Measurements from ENCODE around the gene FUT2. TPM values are rescaled to one million over a fixed set of nuclear protein-coding genes. Genes with fewer than 3 reads are reported as not detected.

The FUT2 gene
- total and polyA plus RNA-seq, 10 of the 15 experiments (the other 5 are each of a cell fraction or from before 2014, with no cell fraction given) = 0.02 to 0.13 (median 0.07) TPM; not detected in 7

DNA sequence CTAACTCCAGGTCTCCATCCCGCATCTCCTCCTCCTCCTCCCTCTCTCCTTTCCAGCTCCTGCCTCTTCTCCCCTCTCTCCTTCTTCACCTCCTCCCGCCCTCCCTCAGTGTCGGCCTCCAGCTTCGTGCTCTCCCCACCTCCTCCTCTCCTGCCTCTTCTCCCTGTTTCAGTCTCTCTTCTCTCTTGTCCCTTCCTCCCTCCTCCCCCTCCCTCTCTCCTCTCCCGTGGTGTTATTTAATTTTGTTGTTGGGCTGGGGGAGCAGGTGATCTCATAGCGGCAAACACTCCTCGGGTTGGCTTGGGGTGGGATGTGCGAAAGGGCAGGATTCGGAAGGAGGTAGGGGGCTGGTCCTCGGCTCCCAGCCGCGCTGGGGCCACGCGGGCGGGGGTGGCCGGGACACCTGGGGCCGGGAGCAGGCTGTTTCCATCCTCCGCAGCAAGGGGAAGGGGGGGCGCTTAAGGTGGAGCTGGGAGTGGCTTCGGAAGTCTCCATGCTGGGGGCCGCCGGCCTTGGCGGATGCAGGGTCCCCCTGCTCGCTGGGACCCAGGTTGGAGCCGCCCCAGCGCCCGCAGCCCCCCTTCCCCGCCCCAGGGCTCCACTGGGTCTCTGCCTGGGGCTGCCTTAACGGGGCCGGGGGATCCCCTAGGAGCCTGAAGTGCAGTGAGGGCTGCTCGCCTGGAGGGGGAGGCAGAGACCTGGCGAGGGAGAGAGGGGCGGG lies 49.6 kb upstream of the FUT2 start, which contains the start of gene CA11:
TSS of gene CA11 (minus strand) at position 187 of the 721 bp plus-strand sequence. CDS start 555 bp downstream, outside the sequence.
- ChIA-PET POLR2A (interaction anchor here (0.8 to 2.0 kb wide), 8 partner anchors 12 to 324 kb away, joined by 3 to 15 read pairs (median 4); partner anchors contain the start of genes PPP1R15A, RPL18 and SPHK2), RAD21 (ENCODE audit: unreplicated experiment) (interaction anchor here (0.6 to 2.1 kb wide), 26 partner anchors 13 to 488 kb away, joined by 3 to 18 read pairs (median 4); partner anchors contain the start of genes GYS1, HSD17B14, RPL18 and RUVBL2), SMC1A (ENCODE audit: uncharacterized antibody, unreplicated experiment) (interaction anchor here (0.7 to 2.4 kb wide), 14 partner anchors 8 to 347 kb away, joined by 3 to 13 read pairs (median 4); partner anchors contain the start of genes DBP, GYS1 and RUVBL2), CTCF (interaction anchor here (0.6 to 3.6 kb wide), 26 partner anchors 8 to 353 kb away, joined by 3 to 31 read pairs (median 4); partner anchors contain the start of genes GYS1, HSD17B14, RPL18 and RUVBL2)
- no peaks in the 10 kb centered on the region for H3K9me3 ChIP-seq (replicated peaks; ENCODE audit: control insufficient read depth, insufficient read depth, low read length)
- no peaks in the 10 kb centered on the region for H4K20me1 ChIP-seq (ENCODE audit: control insufficient read depth, insufficient read depth)
- intact Hi-C loops (cut with micrococcal nuclease; ENCODE audit: unreplicated experiment) = loop anchor here (1.0 to 5.0 kb wide), 3 partner anchors 29 to 191 kb away; partner anchors contain the start of gene HSD17B14
- H3K27me3 ChIP-seq (replicated peaks in 1 of 2; ENCODE audit: control insufficient read depth in 2 of 2, insufficient read depth in 2 of 2, low read length in 1 of 2) = no peaks in the 10 kb centered on the region
- H3K4me1 ChIP-seq (ENCODE audit: control insufficient read depth, insufficient read depth, low read length) = peaks cover 20% of the 10 kb centered on the region
- FAIRE-seq (no peak), DNase-seq (ENCODE audit: low read depth, low spot score) (no peak), ATAC-seq (peak; percentile 93)
- H3K4me2 ChIP-seq (ENCODE audit: control insufficient read depth, insufficient read depth) = peak within 1 kb of the TSS; percentile 97
- H3K4me3 ChIP-seq = peak within 1 kb of the TSS; percentile 91
- peak within 1 kb of the TSS; percentile 88 for H2AFZ ChIP-seq (ENCODE audit: control insufficient read depth, low read depth, low read length)
- BruUV-seq (replicated peaks) = no TSS peak
- no peaks in the 10 kb centered on the region for H3K79me2 ChIP-seq (ENCODE audit: control insufficient read depth, insufficient read depth, low read length)
- peak within 1 kb of the TSS; percentile 15; the same call in 1 of the 2 replicates for H3K27ac ChIP-seq (ENCODE audit: control insufficient read depth, insufficient read depth)
- H3K36me3 ChIP-seq (ENCODE audit: control insufficient read depth in 2 of 2, insufficient read depth in 2 of 2, low read length in 1 of 2) = no peaks in the 10 kb centered on the region
- H3K9ac ChIP-seq (ENCODE audit: control insufficient read depth, insufficient read depth, low read length) = peak within 1 kb of the TSS; percentile 37; the same call in 1 of the 2 replicates
- in situ Hi-C loops (cut with MboI) = loop anchor here (5.0 to 25.0 kb wide), 2 partner anchors 191 to 1241 kb away; partner anchors contain the start of genes AKT1S1, HSD17B14, IL4I1 and TBC1D17
- WGBS (ENCODE audit: insufficient coverage, insufficient replicate concordance, low lambda C conversion rate, missing lambda C conversion rate) = under 1% methylated on average over 33 of the region's 33 CpGs
- no peak for TF ChIP-seq ZNF207 (IDR thresholded peaks at IDR 0.05; ENCODE audit: borderline replicate concordance)
- no peak for TF ChIP-seq RUNX3 (IDR thresholded peaks at IDR 0.05; ENCODE audit: low read length)
- peak; percentile 70 for TF ChIP-seq IKZF1 (conservative IDR thresholded peaks at IDR 0.05)
- no peak for TF ChIP-seq BCLAF1 (IDR thresholded peaks at IDR 0.05)
- TF ChIP-seq ZNF24 (IDR thresholded peaks at IDR 0.05) = no peak
- TF ChIP-seq SUPT20H (IDR thresholded peaks at IDR 0.05; ENCODE audit: borderline replicate concordance, control insufficient read depth, low read depth, low read length) = no peak
- peak; percentile 24; the same call in 1 of the 2 replicates for TF ChIP-seq NFXL1 (IDR thresholded peaks at IDR 0.05; ENCODE audit: borderline replicate concordance)
- TF ChIP-seq ESRRA (IDR thresholded peaks at IDR 0.05; ENCODE audit: low read length) = no peak
- TF ChIP-seq WRNIP1 (IDR thresholded peaks at IDR 0.05; ENCODE audit: borderline replicate concordance, low read depth, low read length) = peak; percentile 100
- TF ChIP-seq BMI1 (IDR thresholded peaks at IDR 0.05; ENCODE audit: borderline replicate concordance) = no peak
- no peak for TF ChIP-seq BRCA1 (IDR thresholded peaks at IDR 0.05; ENCODE audit: low read depth, low read length)
- no peak for TF ChIP-seq SIX5 (IDR thresholded peaks at IDR 0.05; ENCODE audit: low read depth, low read length, severe bottlenecking)
- no peak for TF ChIP-seq ATF3 (IDR thresholded peaks at IDR 0.05; ENCODE audit: borderline replicate concordance, extremely low read depth, low read depth, low read length)
- no peak; the same call in 1 of the 2 replicates for TF ChIP-seq MTA2 (IDR thresholded peaks at IDR 0.05; ENCODE audit: low read depth)
- no peak for TF ChIP-seq EP300 (IDR thresholded peaks at IDR 0.05; ENCODE audit: borderline replicate concordance in 1 of 2, control insufficient read depth in 1 of 2, low read depth in 2 of 2, low read length in 2 of 2)
- TF ChIP-seq IRF4 (IDR thresholded peaks at IDR 0.05; ENCODE audit: low read depth, low read length) = no peak; the same call in 1 of the 2 replicates
- no peak; the same call in none of the 2 replicates for TF ChIP-seq GATAD2B (conservative IDR thresholded peaks at IDR 0.05; ENCODE audit: low read depth)
- no peak for TF ChIP-seq ELK1 (IDR thresholded peaks at IDR 0.05; ENCODE audit: low read depth, low read length)
- TF ChIP-seq SMC3 (IDR thresholded peaks at IDR 0.05; ENCODE audit: borderline replicate concordance, low read length) = peak; percentile 49; the same call in 1 of the 2 replicates

All from GM12878 (cell line).